Measurements from ENCODE around the gene ZNF599. TPM values are rescaled to one million over a fixed set of nuclear protein-coding genes. Genes with fewer than 3 reads are reported as not detected.

ZNF599 gene
- total RNA-seq, 6 experiments from 2014 or later: 4.1 to 5.6 (median 4.8) TPM

- Mint-ChIP-seq H3K9me3 (no peaks in the 10 kb centered on the region), H3K4me1 (ENCODE audit: low read depth) (no peaks in the 10 kb centered on the region), H3K4me3 (no peak overlapping the region), H3K27me3 (ENCODE audit: insufficient read depth) (peaks cover 5% of the 10 kb centered on the region), H3K27ac (no peak overlapping the region), H3K36me3 (ENCODE audit: low read depth) (no peaks in the 10 kb centered on the region)
- no peak for TF ChIP-seq CTCF (IDR thresholded peaks at IDR 0.05)
- no peak for DNase-seq
These were observed 14.2 kb upstream of the ZNF599 start for GRCh38 chr19:34787059-34787824.

GRCh38 chr19:34786236-34786635, 13.2 kb upstream of the ZNF599 start:
- no peaks in the 10 kb centered on the region for H3K4me1 Mint-ChIP-seq (ENCODE audit: low read depth)
- TF ChIP-seq CTCF (IDR thresholded peaks at IDR 0.05): no peak
- DNase-seq: no peak
- no peaks in the 10 kb centered on the region for H3K9me3 Mint-ChIP-seq
- no peaks in the 10 kb centered on the region for H3K36me3 Mint-ChIP-seq (ENCODE audit: low read depth)
- H3K27me3 Mint-ChIP-seq (ENCODE audit: insufficient read depth): peaks cover 3% of the 10 kb centered on the region
- H3K4me3 Mint-ChIP-seq: no peak overlapping the region
- H3K27ac Mint-ChIP-seq: no peak overlapping the region

GRCh38 chr19:34779652-34780051, 6.6 kb upstream of the ZNF599 start:
- H3K4me1 Mint-ChIP-seq (ENCODE audit: low read depth): no peaks in the 10 kb centered on the region
- no peak for TF ChIP-seq CTCF (IDR thresholded peaks at IDR 0.05)
- no peak overlapping the region for H3K4me3 Mint-ChIP-seq
- peaks cover 4% of the 10 kb centered on the region; the same call in 1 of the 2 replicates for H3K9me3 Mint-ChIP-seq
- H3K27ac Mint-ChIP-seq: no peak overlapping the region
- DNase-seq: no peak
- H3K27me3 Mint-ChIP-seq (ENCODE audit: insufficient read depth): peaks cover 2% of the 10 kb centered on the region
- H3K36me3 Mint-ChIP-seq (ENCODE audit: low read depth): no peaks in the 10 kb centered on the region

GRCh38 chr19:34778342-34778741, 5.3 kb upstream of the ZNF599 start:
- Mint-ChIP-seq H3K27ac (no peak overlapping the region), H3K36me3 (ENCODE audit: low read depth) (no peaks in the 10 kb centered on the region)
- no peak for DNase-seq

GRCh38 chr19:34774857-34775256, 1.8 kb upstream of the ZNF599 start:
- Mint-ChIP-seq H3K27ac (no peak overlapping the region), H3K4me3 (no peak overlapping the region), H3K27me3 (ENCODE audit: insufficient read depth) (no peaks in the 10 kb centered on the region; the same call in 1 of the 2 replicates), H3K9me3 (peaks cover 29% of the 10 kb centered on the region), H3K4me1 (ENCODE audit: low read depth) (peaks cover 10% of the 10 kb centered on the region), H3K36me3 (ENCODE audit: low read depth) (peaks cover 26% of the 10 kb centered on the region)
- no peak for TF ChIP-seq CTCF (IDR thresholded peaks at IDR 0.05)
- no peak for DNase-seq

More at GRCh38 chr19:34778342-34778741, 5.3 kb upstream of the ZNF599 start:
- peaks cover 4% of the 10 kb centered on the region; the same call in 1 of the 2 replicates for H3K9me3 Mint-ChIP-seq
- H3K4me1 Mint-ChIP-seq (ENCODE audit: low read depth): no peaks in the 10 kb centered on the region
- peaks cover 2% of the 10 kb centered on the region for H3K27me3 Mint-ChIP-seq (ENCODE audit: insufficient read depth)
- H3K4me3 Mint-ChIP-seq: no peak overlapping the region
- no peak for TF ChIP-seq CTCF (IDR thresholded peaks at IDR 0.05)

Measured in HFFc6 (cell line).